Upper lobe of left lung (tissue), 6 donors: ENCODE results near the gene PDRG1. TPM values are rescaled to one million over a fixed set of nuclear protein-coding genes. Genes with fewer than 3 reads are reported as not detected.
"Not testable (repeated sequence)": the region's sequence is repeated elsewhere in the genome, so short reads cannot be mapped to it uniquely, and the experiment has no call there.

ENCODE experiments used
- ATAC-seq, 2 donors: fragments of 200-7000 bp; cut with Tn5 transposase; one replicate each; pipeline ENCODE4 v1.9.1; 2022; ENCODE audit warnings: mild to moderate bottlenecking in 2 of 2, moderate library complexity in 2 of 2; ENCODE audit not compliant: low FRiP score in 2 of 2
- DNase-seq, 2 donors: peaks; one replicate each; pipeline ENCODE4 v3.0.0-alpha.2; 2019 to 2020
- H3K27ac ChIP-seq, 4 donors: fragments of 200-600 bp; sonication (generic); one replicate each; pipeline ENCODE4 v1.5.1; 2016 to 2019
- H3K27me3 ChIP-seq, 4 donors: fragments of 200-600 bp; sonication (generic); one replicate each; pipeline ENCODE4 v1.5.1; 2017 to 2019
- H3K36me3 ChIP-seq, 4 donors: fragments of 200-600 bp; sonication (generic); one replicate each; pipeline ENCODE4 v1.5.1; 2016 to 2019
- H3K4me1 ChIP-seq, 4 donors: fragments of 200-600 bp; sonication (generic); one replicate each; pipeline ENCODE4 v1.5.1; 2018 to 2019
- H3K4me3 ChIP-seq, 4 donors: fragments of 200-600 bp; sonication (generic); one replicate each; pipeline ENCODE4 v1.5.1; 2017 to 2019; ENCODE audit warnings: mild to moderate bottlenecking in 2 of 4, moderate library complexity in 1 of 4
- H3K9me3 ChIP-seq, 4 donors: fragments of 200-600 bp; sonication (generic); one replicate each; pipeline ENCODE4 v1.5.1; 2018 to 2019
- EP300 ChIP-seq, 4 donors: sonication (generic); formaldehyde crosslinking; IDR thresholded peaks; one replicate each; pipeline ENCODE4 v1.5.1; 2017; ENCODE audit warnings: antibody characterized with exemption in 4 of 4, control low read depth in 2 of 4
- POLR2A ChIP-seq, 4 donors: fragments of 450-650 bp; IDR thresholded peaks; one replicate each; pipeline ENCODE4 v1.5.1; 2016 to 2017; ENCODE audit warnings: antibody characterized with exemption in 4 of 4, mild to moderate bottlenecking in 2 of 4
- POLR2AphosphoS5 ChIP-seq, 2 donors: sonication (generic); formaldehyde crosslinking; IDR thresholded peaks; one replicate each; pipeline ENCODE4 v1.5.1; 2017; ENCODE audit warnings: antibody characterized with exemption in 2 of 2
- WGBS, 2 donors: methylation state at CpG; one replicate each; pipeline ENCODE4 v1.1.5; 2017 to 2018; 5-methylcytosine and 5-hydroxymethylcytosine counted together
- total RNA-seq, 6 donors: library from RNA; depleted of rRNA in 4 of 6; stranded (reverse); fragments of >200 nt in 4 of 6; gene quantifications; one replicate each; pipeline versions ENCODE4 v1.1.0 to v1.2.1, GENCODE V29; 2016 to 2021
- TF ChIP-seq, protein P1 (sequence below), 6 experiments: fragments of 450-650 bp in 4 of 6; fragments of 200-600 bp in 2 of 6; sonication (generic) in 2 of 6; IDR thresholded peaks; one replicate each; pipeline ENCODE4 v1.5.1; 2016 to 2019; ENCODE audit warnings: antibody characterized with exemption in 6 of 6
- donor health status: DM: no; HTN: no; CAD: no; lungs with moderate emphysema.
- donor health status: DM: no; HTN: yes; CAD: no; lungs with severe emphysema.

PDRG1 gene
- total RNA-seq, 6 donors from 2014 or later: 3.0 to 11.8 (median 7.9) TPM

DNA sequence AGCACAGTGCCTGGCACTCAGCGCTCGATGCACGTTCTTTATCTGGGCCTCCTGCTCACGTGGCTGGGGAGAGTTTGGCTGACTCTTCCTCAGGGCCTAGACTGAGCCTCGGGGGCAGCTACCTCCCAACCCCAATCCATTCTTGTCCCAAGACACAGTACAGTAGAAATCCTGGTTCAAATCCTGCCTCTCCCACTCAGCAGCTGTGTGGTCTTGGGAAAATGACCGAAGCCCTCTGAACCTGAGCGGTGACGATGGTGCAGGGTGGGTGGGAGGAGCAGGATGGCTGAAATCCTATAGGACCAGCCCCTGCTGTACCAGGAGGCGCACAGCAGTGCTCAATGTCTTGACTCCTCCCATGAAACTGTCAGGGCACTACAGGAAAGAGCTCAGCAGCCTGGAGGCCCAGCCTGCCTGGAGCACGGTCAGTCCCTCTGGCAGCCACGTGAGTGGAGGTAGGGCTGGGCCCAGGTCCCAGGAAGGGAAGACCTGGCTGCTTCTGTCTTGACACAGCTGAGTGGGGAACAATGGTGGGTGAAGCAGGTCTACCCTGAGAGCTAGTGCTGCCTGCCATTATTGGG, 31.5 kb downstream of the PDRG1 start:
- 82 to 83% methylated on average over 7 to 11 of the region's 11 CpGs for WGBS, 2 donors
- Histone ChIP-seq H3K4me3 (no peak overlapping the region), H3K36me3 (no peaks in the 10 kb centered on the region), H3K9me3 (no peaks in the 10 kb centered on the region), H3K27ac (no peak overlapping the region), H3K27me3 (no peaks in the 10 kb centered on the region), H3K4me1 (no peaks in the 10 kb centered on the region)
- TF ChIP-seq, protein P1, sequence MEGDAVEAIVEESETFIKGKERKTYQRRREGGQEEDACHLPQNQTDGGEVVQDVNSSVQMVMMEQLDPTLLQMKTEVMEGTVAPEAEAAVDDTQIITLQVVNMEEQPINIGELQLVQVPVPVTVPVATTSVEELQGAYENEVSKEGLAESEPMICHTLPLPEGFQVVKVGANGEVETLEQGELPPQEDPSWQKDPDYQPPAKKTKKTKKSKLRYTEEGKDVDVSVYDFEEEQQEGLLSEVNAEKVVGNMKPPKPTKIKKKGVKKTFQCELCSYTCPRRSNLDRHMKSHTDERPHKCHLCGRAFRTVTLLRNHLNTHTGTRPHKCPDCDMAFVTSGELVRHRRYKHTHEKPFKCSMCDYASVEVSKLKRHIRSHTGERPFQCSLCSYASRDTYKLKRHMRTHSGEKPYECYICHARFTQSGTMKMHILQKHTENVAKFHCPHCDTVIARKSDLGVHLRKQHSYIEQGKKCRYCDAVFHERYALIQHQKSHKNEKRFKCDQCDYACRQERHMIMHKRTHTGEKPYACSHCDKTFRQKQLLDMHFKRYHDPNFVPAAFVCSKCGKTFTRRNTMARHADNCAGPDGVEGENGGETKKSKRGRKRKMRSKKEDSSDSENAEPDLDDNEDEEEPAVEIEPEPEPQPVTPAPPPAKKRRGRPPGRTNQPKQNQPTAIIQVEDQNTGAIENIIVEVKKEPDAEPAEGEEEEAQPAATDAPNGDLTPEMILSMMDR (IDR thresholded peaks at IDR 0.05): no peak
- TF ChIP-seq POLR2A (IDR thresholded peaks at IDR 0.05) (no peak), EP300 (IDR thresholded peaks at IDR 0.05) (no peak), POLR2AphosphoS5 (IDR thresholded peaks at IDR 0.05) (no peak)
- ATAC-seq (no peak), DNase-seq (no peak)

DNA sequence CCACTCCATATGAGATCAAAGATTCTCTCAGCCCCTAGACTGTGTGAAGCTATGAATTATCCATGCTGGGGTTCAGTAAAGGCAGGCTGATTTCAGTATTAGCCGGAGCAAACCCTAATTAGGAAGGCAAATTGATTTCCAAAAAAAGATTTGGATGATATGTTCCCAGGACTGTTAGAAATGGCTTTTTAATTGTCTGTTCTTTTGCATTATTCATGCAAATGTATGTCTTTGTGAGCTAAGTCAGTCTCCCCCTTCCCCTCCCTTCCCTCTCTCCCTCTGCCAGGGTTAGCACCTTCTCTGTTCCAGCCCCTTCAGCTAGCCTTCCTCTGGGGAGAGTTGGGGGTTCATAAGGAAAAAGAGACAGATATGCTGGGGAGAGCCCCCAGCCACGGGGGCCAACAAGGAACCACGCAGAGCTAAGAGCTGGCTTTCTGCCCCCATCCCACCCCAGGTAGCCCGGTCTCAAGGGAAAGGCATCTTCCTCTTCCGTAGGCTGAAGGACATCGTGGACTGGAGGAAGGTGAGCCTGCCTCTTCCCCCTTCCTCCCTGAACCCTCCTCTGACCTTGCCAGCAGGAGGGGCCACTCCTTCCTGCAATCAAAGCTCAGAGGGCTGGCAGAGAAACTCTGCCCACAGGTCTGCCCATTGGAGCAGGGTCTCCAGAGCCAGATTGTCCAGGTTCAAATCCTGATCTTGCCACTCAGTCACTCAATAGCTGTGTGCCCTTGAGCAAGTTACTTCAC, 32.3 kb downstream of the PDRG1 start:
- Histone ChIP-seq H3K9me3 (no peaks in the 10 kb centered on the region), H3K27ac (no peak overlapping the region), H3K36me3 (no peaks in the 10 kb centered on the region), H3K27me3 (no peaks in the 10 kb centered on the region), H3K4me3 (no peak overlapping the region), H3K4me1 (no peaks in the 10 kb centered on the region)
- no peak for DNase-seq
- ATAC-seq: no peak
- TF ChIP-seq POLR2A (IDR thresholded peaks at IDR 0.05): no peak
- TF ChIP-seq POLR2AphosphoS5 (IDR thresholded peaks at IDR 0.05): no peak
- no peak for TF ChIP-seq EP300 (IDR thresholded peaks at IDR 0.05)
- TF ChIP-seq, protein P1 (IDR thresholded peaks at IDR 0.05): no peak
- WGBS, 2 donors: 53 to 61% methylated on average over 6 of the region's 6 CpGs

DNA sequence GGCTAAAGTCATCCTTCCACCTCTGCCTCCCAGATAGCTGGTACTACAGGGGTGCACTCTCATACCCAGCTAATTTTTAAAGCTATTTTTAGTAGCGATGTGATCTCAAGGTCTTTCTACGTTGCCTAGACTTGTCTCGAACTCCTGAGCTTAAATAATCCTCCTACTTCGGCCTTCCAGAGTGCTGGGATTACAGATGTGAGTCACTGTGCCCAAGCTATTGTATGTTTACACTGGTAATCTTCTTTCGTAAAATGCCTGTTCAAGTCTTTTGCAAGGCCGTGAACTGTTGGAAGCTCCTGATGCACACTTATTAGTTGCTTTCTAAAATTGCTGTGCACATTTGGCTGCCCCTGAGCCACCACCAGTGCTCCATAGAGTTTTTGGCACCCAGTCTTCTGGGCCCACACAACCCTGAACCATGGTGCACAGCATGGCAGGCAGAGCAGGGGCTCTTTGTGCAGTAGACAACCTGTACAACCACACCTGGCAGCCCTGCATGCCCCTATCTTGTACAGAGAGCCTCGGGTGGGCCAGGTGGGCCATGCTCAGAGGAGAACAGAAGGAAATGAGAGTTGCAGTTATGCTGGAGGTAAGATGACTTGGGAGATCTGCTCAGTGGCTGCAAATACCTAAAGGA, 33.3 kb downstream of the PDRG1 start:
- TF ChIP-seq POLR2AphosphoS5 (IDR thresholded peaks at IDR 0.05) (no peak), EP300 (IDR thresholded peaks at IDR 0.05) (no peak)
- DNase-seq: no peak
- Histone ChIP-seq H3K27ac (no peak overlapping the region), H3K9me3 (no peaks in the 10 kb centered on the region), H3K4me3 (no peak overlapping the region), H3K36me3 (no peaks in the 10 kb centered on the region), H3K4me1 (no peaks in the 10 kb centered on the region), H3K27me3 (no peaks in the 10 kb centered on the region)
- no peak for ATAC-seq
- WGBS, 2 donors: 77 to 78% methylated on average over 6 to 7 of the region's 7 CpGs

DNA sequence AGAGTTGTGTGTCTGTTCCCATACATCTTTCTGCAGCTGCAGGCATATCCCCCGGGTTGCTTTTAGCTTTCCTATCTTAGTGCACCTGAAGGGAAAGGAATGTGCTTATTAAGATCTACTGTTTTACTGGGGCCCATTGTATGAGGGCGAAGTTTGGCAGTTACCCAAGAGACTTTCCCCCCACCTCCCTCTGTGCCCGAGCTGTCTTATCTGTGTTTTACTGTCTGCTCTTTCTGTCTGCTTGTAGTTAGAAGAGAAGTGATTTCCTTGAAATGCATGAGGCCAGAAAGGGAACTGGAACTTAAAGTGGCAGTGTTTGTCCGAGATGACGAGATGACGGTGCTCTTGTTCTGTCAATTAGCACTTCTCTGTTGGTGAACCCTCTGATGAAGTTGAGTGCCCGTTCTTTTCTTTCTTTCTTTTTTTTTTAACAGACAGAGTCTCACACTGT, 33.9 kb downstream of the PDRG1 start:
- H3K4me3 ChIP-seq, DNase-seq, H3K4me1 ChIP-seq, H3K27ac ChIP-seq, ATAC-seq, H3K36me3 ChIP-seq, H3K27me3 ChIP-seq, H3K9me3 ChIP-seq: not testable (repeated sequence)
- WGBS, 2 donors: 3 to 5% methylated on average over 7 of the region's 7 CpGs

DNA sequence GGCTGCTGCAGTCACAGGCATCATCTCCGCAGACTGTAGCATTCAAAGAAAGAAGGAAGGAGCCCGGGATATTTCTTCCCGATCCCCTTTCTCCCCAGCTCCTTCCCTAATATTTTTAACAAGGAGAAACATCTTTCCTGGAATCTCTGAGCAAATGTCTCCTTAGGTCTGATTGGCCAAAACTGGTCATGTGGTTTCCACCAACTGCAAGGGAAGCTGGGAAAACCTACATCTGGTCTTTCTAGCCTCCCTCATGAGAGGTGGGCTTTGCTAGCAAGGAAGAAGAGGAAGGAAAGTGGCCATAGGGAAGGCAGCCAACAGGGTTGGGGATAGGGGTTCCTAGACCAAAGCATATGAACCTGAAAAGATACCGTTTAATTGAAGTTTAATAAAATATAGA, 35.1 kb downstream of the PDRG1 start:
- Histone ChIP-seq H3K27ac (no peak overlapping the region), H3K4me1 (no peaks in the 10 kb centered on the region), H3K4me3 (no peak overlapping the region), H3K27me3 (no peaks in the 10 kb centered on the region), H3K36me3 (no peaks in the 10 kb centered on the region), H3K9me3 (no peaks in the 10 kb centered on the region)
- DNase-seq: no peak
- 93 to 96% methylated on average over 4 of the region's 4 CpGs for WGBS, 2 donors
- ATAC-seq: no peak
- TF ChIP-seq, protein P1 (IDR thresholded peaks at IDR 0.05): no peak
- TF ChIP-seq POLR2A (IDR thresholded peaks at IDR 0.05) (no peak), EP300 (IDR thresholded peaks at IDR 0.05) (no peak), POLR2AphosphoS5 (IDR thresholded peaks at IDR 0.05) (no peak)
